Sciatic nerve (tissue), 2 donors: ENCODE measurements around the gene MRPS5. TPM values are rescaled to one million over a fixed set of nuclear protein-coding genes. Genes with fewer than 3 reads are reported as not detected.
A peak's percentile ranks its signal among the peaks of the same experiment; 100 is the strongest.

Source experiments
- ATAC-seq: fragments of 200-7000 bp; cut with Tn5 transposase; one replicate; pipeline ENCODE4 v1.9.1; 2020; ENCODE audit warnings: mild to moderate bottlenecking, moderate library complexity
- DNase-seq: peaks from one replicate; pipeline ENCODE4 v3.0.0-alpha.2; 2020; ENCODE audit warnings: low spot score
- intact Hi-C: fragments of 100-400 bp; cut with DNase I; formaldehyde crosslinking; loops from one replicate; pipeline ENCODE4 v1.14.2; 2022
- total RNA-seq: library from RNA; stranded (reverse); fragmentation: NEBNext Ultra II Directional; extraction: Animal tissue kit (Norgen Biotek cat#: 25700); gene quantifications from one replicate; pipeline ENCODE4 v1.2.1, GENCODE V29; 2021
- donor health status: DM: no; HTN: no; CAD: no.
- donor health status: DM: no; HTN: no; CAD: no.

Gene MRPS5
- 49.1 TPM for total RNA-seq

DNA sequence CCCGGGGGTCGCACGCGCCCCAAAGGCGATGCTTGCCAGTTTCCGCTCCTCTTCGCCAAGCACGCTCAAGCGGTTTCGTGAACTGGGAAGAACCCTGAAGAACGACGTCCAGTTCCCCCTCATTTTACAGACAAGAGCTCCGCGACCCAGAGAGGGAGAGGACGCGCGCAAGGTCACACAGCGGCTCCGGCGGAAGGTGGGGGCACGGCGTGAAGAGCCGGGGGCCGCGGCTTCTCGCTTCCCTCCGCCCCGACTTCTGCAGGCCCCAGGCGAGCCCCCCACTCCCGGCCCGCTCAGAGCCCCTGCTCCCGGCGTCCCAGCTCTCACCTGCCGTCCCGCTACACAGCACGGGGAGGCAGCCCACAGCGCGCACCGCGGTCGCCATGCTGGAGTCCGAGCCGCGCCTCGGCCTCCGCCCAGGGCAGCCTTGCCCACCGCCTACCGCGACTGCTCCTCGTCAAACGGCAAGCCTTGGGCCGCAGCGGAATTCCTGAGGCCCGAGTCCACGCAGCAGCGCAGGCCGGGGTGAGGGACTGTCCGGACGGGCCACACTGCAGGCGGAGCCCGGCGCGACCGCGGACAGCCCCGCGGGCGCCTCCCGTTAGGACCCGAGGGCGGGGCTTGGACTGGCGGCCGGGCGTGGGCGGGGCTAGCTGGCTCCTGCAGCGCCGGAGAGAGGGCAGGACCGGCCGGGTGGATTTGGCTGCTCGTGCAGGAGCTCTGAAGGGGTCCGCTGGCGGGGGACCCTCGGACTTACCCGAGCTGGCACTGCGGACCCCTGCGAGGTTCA is at the start of gene MRPS5:
MRPS5 (minus strand) TSS at position 402 of the 790 bp plus-strand sequence; CDS start at position 385, 17 bp downstream.
- peak; percentile 94 for DNase-seq
- intact Hi-C loops, result no loop called here
- peak; percentile 96 for ATAC-seq

DNA sequence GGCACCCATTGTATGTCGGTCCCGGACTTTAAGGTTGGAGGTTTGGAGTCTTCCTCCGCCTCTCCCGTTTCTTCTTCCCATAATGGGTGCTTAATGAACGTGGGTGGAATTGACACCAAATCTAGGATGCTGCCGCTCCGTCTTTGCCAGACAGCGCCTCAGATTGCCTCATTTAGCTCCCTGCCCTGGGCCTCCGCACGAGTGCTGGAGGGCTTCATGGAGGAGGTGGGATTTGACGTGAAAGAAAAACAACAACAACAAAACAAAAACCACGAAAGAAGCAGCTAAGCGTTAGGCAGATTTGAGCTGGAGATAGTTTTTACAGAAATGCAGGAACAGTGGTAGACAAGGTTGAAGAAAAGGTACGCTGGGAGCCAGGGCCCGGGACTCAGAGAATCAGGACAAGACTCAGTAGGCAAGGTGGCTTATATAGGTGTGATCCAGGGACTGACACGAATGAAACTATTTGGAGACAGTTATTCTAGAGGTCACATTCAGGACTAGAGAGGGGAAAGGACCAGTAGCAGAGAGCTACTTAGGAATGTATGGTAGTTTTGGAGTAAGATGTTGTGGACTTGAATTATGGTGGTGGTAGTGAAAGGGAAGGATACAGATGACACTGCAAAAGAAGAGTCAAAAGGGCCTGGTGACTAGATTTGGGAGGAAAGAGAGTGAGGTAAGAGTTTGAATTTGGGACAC is 44.6 kb upstream of the MRPS5 start:
- intact Hi-C loops, result no loop called here
- ATAC-seq, result no peak
- no peak for DNase-seq

DNA sequence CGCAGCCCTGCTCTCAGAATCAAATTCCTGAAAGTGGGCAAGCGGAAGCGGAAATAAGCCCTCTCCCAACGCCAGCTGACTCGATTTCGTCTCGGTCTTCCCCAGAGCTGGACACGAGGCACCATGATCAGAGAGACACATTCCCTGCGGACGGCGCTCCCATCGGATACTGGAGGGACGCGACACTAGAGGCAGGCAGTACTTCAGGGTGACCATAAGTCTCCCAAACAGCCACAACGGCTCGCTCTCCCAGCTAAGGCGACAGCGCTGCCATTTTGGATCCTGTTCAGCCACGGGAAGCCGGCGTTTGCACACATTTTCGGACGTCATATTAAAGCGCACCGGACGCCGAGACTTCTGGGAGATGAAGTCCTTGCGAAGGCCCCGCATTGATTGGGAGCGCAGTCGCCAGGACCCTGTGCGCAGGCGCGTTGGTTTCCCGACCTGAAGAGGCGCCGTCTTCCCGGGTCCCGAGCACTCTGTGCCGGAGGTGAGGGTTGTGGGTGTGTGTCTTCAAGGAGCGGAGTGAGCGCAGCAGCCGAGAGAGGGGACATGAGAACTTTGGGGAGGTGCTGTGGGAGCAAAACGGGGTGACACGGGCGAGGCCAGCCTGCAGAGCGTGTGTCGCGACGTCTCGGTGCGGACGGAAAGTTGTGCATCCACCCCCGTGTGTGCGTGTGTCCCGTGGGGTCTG is 43.9 kb upstream of the MRPS5 start, which contains the start of gene ZNF2:
ZNF2 (plus strand) TSS at position 439 of the 694 bp plus-strand sequence. CDS start 10,418 bp downstream, outside the sequence.
- intact Hi-C loops, result no loop called here
- ATAC-seq (peak; percentile 99), DNase-seq (peak; percentile 98)

DNA sequence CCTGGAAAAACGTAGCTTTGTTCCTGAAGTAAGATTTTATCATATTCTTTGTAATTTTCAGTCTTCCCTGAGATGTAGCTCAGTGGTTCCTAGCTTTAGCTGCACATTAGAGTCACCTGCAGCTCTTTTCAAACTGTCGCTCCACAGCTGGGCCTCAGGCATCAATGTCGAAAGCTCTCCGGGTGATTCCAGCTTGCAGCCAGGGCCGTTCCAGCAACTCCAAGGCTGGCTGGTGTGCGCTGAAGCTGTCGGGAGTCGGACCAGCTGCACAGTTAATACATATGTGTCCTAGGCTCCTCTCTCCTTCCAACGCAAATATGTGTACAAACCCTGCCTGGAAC is 43.4 kb upstream of the MRPS5 start:
- DNase-seq (no peak), ATAC-seq (peak; percentile 47)
- intact Hi-C loops, result no loop called here

DNA sequence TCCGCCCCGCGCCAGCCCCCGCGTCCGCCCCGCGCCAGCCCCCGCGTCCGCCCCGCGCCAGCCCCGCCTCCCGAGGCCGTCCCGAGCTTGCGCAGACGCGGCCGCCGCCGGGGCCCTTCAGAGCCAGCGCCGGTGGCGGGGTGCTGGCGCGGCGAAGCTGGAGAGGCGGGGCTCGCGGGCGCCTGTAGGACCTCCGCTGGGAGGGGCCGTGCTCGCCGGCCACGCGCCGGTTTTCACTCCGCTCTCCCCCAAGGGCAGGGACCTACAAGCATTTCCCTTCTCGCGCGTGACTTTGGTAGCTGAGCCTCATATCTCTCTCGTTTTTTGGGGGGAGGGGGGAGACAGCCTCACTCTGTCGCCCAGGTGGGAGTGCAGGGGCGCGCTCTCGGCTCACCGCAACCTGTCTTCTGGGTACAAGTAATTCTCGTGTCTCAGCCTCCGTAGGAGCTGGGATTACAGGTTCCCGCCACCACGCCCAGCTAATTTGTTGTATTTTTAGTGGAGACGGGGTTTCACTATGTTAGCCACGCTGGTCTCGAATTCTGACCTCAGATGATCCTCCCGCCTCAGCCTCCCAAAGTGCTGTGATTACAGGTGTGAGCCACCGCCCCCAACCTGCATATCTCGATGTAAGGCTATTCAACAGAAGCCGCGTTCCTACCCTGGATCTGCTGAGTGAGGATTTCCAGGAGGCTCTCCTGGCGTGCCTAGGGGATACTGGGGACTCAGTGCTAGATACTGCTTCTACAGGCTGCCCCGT is 38.3 kb upstream of the MRPS5 start, which contains the start of gene ZNF514:
ZNF514 (minus strand) TSS at position 159 of the 760 bp plus-strand sequence. CDS start 6,595 bp downstream, outside the sequence.
- DNase-seq (peak; percentile 86), ATAC-seq (peak; percentile 92)
- intact Hi-C loops, result no loop called here

DNA sequence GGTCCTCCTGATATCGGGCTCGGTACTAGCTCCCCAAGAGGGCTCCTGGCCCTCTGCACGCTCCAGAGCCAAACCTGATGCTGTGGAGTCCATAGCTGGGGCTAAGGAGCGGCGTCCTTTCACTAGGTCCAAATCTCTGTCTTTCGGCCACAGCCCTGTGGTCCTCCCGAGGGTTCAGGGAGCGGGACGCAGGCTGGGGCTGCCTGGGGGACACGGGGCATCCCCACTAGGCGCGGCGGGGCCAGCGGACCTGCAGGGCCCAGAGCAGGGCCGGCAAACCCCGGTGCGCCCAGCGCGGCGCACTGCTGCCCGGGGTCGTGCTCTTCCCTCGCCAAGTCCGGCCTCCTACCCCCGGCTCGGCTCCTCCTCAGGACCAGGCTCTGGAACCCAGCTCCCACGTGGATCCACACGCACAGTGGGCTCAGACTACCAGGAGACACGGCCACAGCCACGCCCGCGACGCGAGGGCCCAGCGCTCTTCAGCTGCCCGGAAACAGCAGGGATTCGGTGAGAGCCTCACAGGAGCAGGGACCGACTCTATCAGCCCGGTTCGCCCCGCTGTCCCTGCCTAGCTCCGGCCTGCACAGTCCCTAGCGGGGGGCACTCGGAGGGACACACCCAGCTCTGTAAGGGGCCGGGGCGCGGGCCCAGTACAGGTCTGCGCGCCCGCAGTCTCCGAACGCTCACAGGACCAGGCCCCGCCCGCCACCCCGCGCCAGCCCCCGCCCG is 37.4 kb upstream of the MRPS5 start:
- ATAC-seq (peak; percentile 63), DNase-seq (peak; percentile 70)
- intact Hi-C loops, result no loop called here

DNA sequence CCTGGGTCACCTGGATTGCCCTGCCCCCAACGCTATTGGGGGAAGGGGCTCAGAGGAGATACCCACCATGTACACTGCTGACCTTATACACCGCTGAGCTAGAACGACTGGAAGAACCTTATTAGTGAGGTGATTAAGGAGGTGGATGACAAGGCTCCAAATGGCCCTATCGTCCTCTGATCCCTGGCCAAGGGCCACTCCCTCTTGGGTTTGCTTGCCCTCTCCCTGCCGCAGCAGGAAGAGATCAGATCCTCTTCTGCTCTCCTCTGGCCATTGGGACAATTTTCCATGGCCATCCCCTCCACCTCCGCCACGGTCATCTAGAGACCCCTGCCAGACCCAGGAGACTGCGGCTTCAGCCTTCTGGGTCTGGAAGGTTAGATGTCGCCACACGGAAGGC is 36.8 kb upstream of the MRPS5 start:
- intact Hi-C loops, result no loop called here
- ATAC-seq (no peak), DNase-seq (no peak)

DNA sequence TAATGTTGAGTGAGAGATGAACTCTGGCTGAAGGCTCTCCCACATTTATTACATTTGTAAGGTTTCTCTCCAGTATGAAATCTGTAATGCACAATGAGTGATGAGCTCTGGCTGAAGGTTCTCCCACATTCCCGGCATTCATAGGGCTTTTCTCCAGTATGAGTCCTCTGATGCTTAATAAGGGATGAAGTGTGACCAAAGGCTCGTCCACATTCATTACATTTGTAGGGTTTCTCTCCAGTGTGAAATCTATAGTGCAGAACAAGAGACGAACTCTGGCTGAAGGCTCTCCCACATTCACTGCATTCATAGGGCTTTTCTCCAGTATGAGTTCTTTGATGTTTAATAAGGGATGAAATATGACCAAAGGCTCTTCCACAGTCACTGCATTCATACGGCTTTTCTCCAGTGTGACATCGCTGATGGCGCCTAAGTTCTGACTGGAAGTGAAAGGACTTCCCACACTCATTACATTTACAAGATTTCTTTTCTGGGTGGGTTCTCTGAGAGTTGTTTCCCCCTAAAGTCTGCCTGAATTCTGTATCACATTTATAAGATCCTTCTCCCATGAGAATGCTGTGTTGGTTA is 27.9 kb upstream of the MRPS5 start:
- ATAC-seq (no peak), DNase-seq (no peak)
- intact Hi-C loops, result no loop called here

DNA sequence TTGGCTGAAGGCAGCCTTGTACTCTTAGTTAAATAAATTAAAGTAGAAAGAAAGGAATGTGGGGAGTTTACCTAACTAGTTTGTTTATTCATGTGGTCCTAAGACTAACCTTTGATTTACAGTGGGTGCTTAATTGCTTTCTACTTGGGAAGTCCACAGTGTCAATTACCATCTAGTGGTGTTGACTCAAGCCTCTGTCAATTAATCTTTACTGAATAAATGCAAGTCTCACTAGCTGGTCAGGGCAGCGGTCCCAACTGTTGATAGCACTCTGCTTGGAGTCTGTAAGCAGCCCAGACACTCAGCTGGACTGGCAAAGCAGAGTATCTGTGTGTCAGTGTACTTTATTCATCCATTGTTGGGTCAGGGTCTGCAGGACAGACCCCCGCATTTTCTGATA is 22.2 kb upstream of the MRPS5 start:
- intact Hi-C loops, result no loop called here
- ATAC-seq, result no peak
- no peak for DNase-seq

DNA sequence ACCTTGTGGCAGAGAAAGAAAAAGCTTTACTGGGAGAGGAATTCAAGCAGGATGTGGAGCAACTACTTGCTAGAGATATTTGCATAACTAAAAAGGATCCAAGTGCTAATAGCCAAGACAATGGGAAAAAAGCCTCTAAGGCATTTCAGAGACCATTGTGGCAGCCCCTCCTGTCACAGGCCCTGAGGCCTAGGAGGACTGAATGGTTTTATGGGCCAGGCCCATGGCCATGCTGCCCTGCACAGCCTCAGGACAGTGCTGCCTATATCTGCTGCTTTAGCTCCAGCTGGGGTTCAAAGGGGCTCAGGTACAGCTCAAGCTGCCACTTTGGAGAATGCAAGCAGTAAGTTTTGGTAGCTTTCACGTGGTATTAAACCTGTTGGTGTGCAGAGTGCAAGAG is 17.1 kb upstream of the MRPS5 start:
- DNase-seq, result no peak

DNA sequence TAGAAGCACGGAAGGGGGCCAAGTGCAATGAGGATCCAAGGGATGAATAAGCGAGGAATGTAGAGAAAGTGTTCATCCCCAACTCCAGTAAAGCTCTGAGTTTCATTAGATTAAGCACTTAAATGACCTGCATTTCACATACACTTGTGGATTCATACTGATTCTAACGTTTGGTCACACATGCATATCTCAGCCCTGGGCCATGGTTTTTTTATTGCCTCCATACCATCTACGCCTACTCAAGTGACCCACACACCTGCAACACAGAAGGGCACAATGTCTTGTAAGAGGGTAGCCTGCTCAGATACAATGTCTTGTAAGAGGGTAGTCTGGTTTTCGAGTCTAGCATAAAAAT is 566 bp upstream of the MRPS5 start:
- intact Hi-C loops, result no loop called here
- ATAC-seq, result peak; percentile 5
- no peak for DNase-seq

More for the DNA sequence above, 17.1 kb upstream of the MRPS5 start:
- intact Hi-C loops, result no loop called here
- ATAC-seq, result no peak

DNA sequence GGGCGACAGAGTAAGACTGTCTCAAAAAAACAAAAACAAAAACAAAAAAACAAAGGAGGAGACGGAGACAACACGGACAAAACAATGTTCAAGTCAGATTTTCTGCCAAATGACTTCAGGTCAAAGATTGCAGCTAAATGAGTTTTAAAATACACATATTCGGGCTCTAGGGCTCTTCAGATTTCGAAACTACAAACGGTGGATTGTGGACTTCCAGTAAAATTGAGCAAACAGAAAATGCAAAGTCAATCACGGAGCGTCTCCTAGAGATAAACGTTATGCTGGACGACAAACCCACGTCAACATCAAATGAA is 558 bp downstream of the MRPS5 start:
- intact Hi-C loops, result no loop called here
- DNase-seq (no peak), ATAC-seq (no peak)

DNA sequence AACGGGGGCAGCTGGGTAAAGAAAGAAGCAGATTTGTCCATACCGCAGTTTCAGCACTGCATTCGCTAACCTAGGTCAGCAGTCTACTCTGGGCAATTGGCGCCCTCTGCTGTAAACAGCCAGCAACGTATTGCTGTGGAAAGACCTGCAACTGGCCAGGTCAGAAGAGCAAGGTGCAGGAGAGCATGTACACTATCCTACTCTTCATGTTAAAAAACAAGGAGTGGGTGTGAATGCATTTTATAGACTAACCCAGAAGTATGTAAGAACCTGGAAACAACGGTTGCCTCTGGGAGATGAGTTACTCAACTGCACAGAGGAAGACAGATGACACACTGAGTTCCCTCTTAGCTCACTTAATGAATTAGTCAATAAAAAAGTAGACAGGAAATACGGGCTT is 6.2 kb downstream of the MRPS5 start:
- peak; percentile 76 for DNase-seq
- intact Hi-C loops, result no loop called here
- peak; percentile 85 for ATAC-seq

DNA sequence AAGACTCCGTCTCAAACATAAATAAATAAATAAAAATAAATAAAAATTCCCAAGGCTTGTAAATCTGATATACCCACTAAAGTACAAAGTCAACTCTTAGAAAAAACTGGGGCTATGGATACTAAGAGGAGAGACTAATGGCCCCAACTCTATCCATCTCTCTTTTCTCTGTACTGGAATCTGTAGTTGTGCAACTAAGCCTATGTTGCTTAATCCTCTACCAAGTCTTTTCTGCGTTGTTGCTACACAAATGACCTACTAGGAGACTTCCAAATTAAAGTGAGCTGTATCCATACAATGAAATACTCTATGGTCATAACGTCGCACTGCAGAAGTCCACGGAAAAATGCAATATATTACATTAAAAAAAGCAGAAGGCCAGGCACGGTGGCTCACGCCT is 8.1 kb downstream of the MRPS5 start:
- intact Hi-C loops, result no loop called here
- ATAC-seq (no peak), DNase-seq (no peak)

DNA sequence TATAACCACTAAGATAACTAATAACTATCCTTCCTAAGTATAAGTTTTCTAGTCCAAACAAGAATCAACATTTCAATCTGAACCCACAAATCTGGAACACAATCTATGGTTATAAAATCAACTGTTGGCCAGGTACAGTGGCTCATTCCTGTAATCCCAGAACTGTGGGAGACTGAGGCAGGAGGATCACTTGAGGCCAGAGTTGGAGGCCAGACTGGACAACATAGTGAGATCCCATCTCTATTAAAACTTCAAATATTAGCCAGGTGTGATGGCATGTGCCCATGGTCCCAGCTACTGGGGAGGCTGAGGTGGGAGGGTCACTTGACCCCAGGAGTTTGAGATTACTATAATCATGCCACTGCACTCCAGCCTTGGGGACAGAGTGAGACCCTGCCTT is 11.2 kb downstream of the MRPS5 start:
- intact Hi-C loops, result no loop called here
- DNase-seq, result no peak
- ATAC-seq, result no peak

DNA sequence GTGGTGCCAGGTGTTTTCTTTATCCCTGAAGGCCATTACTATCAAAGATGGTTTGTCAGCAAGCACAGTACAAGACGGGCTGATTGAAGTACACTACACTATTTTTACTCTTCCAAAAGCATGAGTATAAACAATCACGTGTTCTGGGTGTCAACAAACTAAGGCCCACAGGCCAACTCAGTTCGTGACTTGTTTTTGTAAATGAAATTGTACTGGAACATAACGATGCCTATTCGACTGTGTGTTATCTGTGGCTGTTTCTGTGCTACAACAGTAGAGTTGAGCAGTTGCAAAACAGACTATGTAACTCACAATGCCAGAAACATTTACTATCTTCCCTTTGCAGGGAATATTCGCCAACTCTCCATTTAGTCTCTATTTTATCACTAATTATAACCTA is 12.3 kb downstream of the MRPS5 start:
- intact Hi-C loops, result no loop called here
- DNase-seq, result no peak
- no peak for ATAC-seq

DNA sequence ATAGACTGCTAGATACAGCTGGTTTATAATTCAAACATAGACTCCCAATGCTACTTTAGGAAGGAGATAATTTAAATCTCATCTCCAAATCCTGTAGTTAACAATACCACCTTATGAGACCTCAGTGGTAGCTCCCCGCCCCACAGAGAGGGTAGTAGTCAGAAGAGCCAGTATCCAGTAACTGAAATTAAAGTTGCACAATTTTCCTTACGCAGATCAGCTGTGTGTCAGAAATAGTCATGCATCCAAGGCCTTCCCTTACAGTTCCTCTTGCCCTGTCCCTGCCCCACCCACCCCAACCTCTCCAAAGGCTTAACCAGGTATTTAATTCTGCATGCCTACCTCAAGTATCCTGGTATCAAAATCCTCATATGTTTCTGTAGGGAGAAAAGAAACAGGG is 15.5 kb downstream of the MRPS5 start:
- DNase-seq, result no peak
- intact Hi-C loops, result no loop called here
- no peak for ATAC-seq

DNA sequence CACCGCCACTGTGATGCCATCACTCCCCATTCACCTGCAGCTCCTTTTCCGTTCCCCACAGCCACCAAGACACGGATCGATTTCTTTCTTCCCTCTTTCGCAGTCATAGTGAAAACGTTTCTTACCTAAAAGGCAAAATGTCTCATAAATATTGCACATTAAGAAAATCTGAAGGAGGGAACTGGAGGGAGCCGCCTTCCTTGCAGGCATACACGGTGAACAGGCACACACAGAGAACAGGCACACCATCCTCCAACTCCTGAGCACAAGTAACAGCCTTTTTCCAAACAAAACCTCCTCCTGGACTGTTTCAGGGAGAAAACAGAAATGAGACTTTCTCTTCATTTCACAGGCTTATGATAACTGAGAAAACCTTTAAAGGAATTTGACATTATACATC is 17.0 kb downstream of the MRPS5 start:
- intact Hi-C loops, result no loop called here
- ATAC-seq (no peak), DNase-seq (no peak)
